IPS-20b (cell line): ENCODE data around the gene RCVRN.

ENCODE experiments used
- H3K27ac ChIP-seq: one replicate; pipeline ENCODE4 v1.5.1; 2013; ENCODE audit warnings: low read length
- H3K27me3 ChIP-seq: 2 replicates; pipeline ENCODE4 v1.6.1; 2013; ENCODE audit warnings: mild to moderate bottlenecking, low read length, inconsistent platforms; ENCODE audit not compliant: insufficient read depth
- H3K36me3 ChIP-seq: 2 replicates; pipeline ENCODE4 v1.6.1; 2013; ENCODE audit warnings: low read depth, mild to moderate bottlenecking, inconsistent platforms, low read length, moderate library complexity; ENCODE audit not compliant: insufficient read depth
- H3K4me1 ChIP-seq: 2 replicates; pipeline ENCODE4 v1.6.1; 2013; ENCODE audit warnings: mild to moderate bottlenecking, control low read depth, inconsistent platforms, low read length, moderate library complexity; ENCODE audit not compliant: insufficient read depth
- H3K4me3 ChIP-seq: 2 replicates; pipeline ENCODE4 v1.5.1; 2013; ENCODE audit warnings: mild to moderate bottlenecking, low read length, inconsistent platforms
- H3K9ac ChIP-seq: 2 replicates; pipeline ENCODE4 v1.6.1; 2013; ENCODE audit warnings: low read depth, mild to moderate bottlenecking, inconsistent platforms, low read length, moderate library complexity
- H3K9me3 ChIP-seq: 2 replicates; pipeline ENCODE4 v1.6.1; 2013; ENCODE audit warnings: mild to moderate bottlenecking, low read depth, low read length, inconsistent platforms; ENCODE audit not compliant: insufficient read depth

Gene RCVRN

GRCh38 chr17:9868552-9868951 is 36.5 kb downstream of the RCVRN start:
- no peaks in the 10 kb centered on the region for H3K27me3 ChIP-seq
- no peak overlapping the region for H3K27ac ChIP-seq
- H3K4me1 ChIP-seq, result no peaks in the 10 kb centered on the region
- H3K9ac ChIP-seq, result no peak overlapping the region
- H3K4me3 ChIP-seq, result no peak overlapping the region
- no peaks in the 10 kb centered on the region; the same call in 1 of the 2 replicates for H3K9me3 ChIP-seq
- H3K36me3 ChIP-seq, result no peaks in the 10 kb centered on the region

GRCh38 chr17:9865586-9865985 is 39.5 kb downstream of the RCVRN start:
- H3K9me3 ChIP-seq, result no peaks in the 10 kb centered on the region; the same call in 1 of the 2 replicates

GRCh38 chr17:9862949-9863348 is 42.1 kb downstream of the RCVRN start:
- Histone ChIP-seq H3K9ac (no peak overlapping the region), H3K27me3 (no peaks in the 10 kb centered on the region), H3K27ac (no peak overlapping the region)

More at GRCh38 chr17:9865586-9865985, 39.5 kb downstream of the RCVRN start:
- Histone ChIP-seq H3K4me1 (no peaks in the 10 kb centered on the region), H3K27ac (no peak overlapping the region), H3K4me3 (no peak overlapping the region), H3K27me3 (no peaks in the 10 kb centered on the region), H3K9ac (no peak overlapping the region), H3K36me3 (no peaks in the 10 kb centered on the region)

DNA sequence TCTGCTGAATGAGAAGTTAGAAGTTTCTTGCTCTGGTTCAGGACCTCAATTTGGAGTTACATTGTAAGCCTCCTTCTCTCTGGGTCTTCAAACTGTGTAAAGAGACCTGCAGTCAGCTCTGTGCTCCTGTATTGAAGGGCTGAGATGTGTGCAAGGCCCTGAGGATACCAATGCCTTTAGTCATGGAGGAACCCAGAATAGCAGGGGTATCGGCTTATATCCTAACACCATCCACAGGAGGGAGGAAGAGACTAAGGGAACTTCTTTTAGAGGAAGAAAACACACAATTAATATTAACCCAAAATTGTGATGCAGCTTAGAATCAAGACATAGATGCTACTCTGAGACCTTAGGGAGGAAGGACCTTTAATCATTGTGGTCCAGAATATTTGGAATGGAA is 42.9 kb downstream of the RCVRN start:
- Histone ChIP-seq H3K27me3 (no peaks in the 10 kb centered on the region), H3K27ac (no peak overlapping the region), H3K9ac (no peak overlapping the region), H3K4me3 (no peak overlapping the region), H3K36me3 (no peaks in the 10 kb centered on the region), H3K9me3 (peaks cover 7% of the 10 kb centered on the region), H3K4me1 (no peaks in the 10 kb centered on the region)

More at GRCh38 chr17:9862949-9863348, 42.1 kb downstream of the RCVRN start:
- H3K9me3 ChIP-seq, result peaks cover 4% of the 10 kb centered on the region
- no peaks in the 10 kb centered on the region for H3K4me1 ChIP-seq
- no peaks in the 10 kb centered on the region for H3K36me3 ChIP-seq
- H3K4me3 ChIP-seq, result no peak overlapping the region

DNA sequence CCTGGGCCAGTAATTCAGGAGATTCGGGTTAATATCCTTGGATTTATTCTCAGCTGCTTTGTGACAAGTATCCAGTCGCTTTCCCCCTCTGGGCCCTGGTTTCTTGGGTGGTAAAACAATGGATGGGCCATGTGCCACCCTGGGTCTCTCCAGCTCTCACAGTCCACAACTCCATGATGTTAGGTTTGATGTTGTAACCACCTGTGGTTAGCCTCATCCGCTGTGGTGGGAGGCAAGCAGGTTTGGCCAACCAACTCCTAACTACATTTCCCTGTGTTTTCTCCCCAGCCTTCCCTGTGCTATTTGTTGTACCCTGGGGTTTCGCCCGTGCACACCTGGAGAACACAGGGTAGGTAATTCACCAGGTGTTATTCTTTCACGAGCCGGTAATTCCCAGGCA is 44.2 kb downstream of the RCVRN start:
- peaks cover 7% of the 10 kb centered on the region for H3K9me3 ChIP-seq
- H3K4me1 ChIP-seq, result no peaks in the 10 kb centered on the region
- H3K36me3 ChIP-seq, result no peaks in the 10 kb centered on the region
- no peaks in the 10 kb centered on the region for H3K27me3 ChIP-seq
- no peak overlapping the region for H3K4me3 ChIP-seq
- H3K27ac ChIP-seq, result no peak overlapping the region
- no peak overlapping the region for H3K9ac ChIP-seq

- Histone ChIP-seq H3K27ac (no peak overlapping the region), H3K9me3 (peaks cover 7% of the 10 kb centered on the region), H3K4me3 (no peak overlapping the region), H3K36me3 (no peaks in the 10 kb centered on the region), H3K9ac (no peak overlapping the region), H3K27me3 (no peaks in the 10 kb centered on the region), H3K4me1 (no peaks in the 10 kb centered on the region)
Measured at GRCh38 chr17:9859781-9860180, 45.3 kb downstream of the RCVRN start.

GRCh38 chr17:9855036-9855435 is 50.0 kb downstream of the RCVRN start:
- Histone ChIP-seq H3K9ac (no peak overlapping the region), H3K9me3 (peaks cover 7% of the 10 kb centered on the region; the same call in 1 of the 2 replicates), H3K27ac (no peak overlapping the region), H3K36me3 (no peaks in the 10 kb centered on the region), H3K27me3 (no peaks in the 10 kb centered on the region), H3K4me1 (no peaks in the 10 kb centered on the region), H3K4me3 (no peak overlapping the region)

- H3K27ac ChIP-seq, result no peak overlapping the region
- no peaks in the 10 kb centered on the region for H3K4me1 ChIP-seq
- H3K27me3 ChIP-seq, result no peaks in the 10 kb centered on the region
- H3K36me3 ChIP-seq, result no peaks in the 10 kb centered on the region
- no peak overlapping the region for H3K9ac ChIP-seq
- no peak overlapping the region for H3K4me3 ChIP-seq
- H3K9me3 ChIP-seq, result peaks cover 7% of the 10 kb centered on the region; the same call in 1 of the 2 replicates
Measured at GRCh38 chr17:9854255-9854654, 50.8 kb downstream of the RCVRN start.

DNA sequence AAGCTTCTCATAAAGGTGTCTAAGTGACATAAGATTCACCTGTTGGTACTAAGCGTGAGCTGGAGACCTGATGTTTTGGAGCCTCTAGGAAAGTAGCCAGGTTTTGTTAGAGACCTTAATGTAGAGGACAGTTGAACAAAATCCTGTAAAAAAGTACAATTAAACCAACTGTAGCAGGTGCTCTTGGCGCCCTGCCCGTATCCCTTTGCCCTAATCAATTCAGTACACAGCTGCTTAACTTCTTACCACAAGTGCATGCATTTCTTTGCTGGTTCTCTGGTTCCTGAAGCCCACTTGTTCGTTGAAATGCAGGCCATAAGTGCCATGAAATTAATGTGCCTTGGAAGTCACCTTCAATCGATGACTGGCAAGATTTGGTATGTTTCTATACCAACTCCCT is 54.9 kb downstream of the RCVRN start:
- no peak overlapping the region for H3K27ac ChIP-seq
- H3K4me1 ChIP-seq, result no peaks in the 10 kb centered on the region
- no peak overlapping the region for H3K9ac ChIP-seq
- H3K4me3 ChIP-seq, result no peak overlapping the region
- no peaks in the 10 kb centered on the region for H3K36me3 ChIP-seq
- H3K27me3 ChIP-seq, result no peaks in the 10 kb centered on the region
- H3K9me3 ChIP-seq, result no peaks in the 10 kb centered on the region
